Right lobe of liver (tissue), 6 donors: ENCODE measurements around the gene PTPRD. TPM values are rescaled to one million over a fixed set of nuclear protein-coding genes. Genes with fewer than 3 reads are reported as not detected.
"Not testable (repeated sequence)": the region's sequence is repeated elsewhere in the genome, so short reads cannot be mapped to it uniquely, and the experiment has no call there.

ENCODE experiments used
- ATAC-seq, 4 donors: fragments of 200-7000 bp; cut with Tn5 transposase; one replicate each; pipeline ENCODE4 v1.9.1; 2020; ENCODE audit warnings: mild to moderate bottlenecking in 4 of 4, moderate library complexity in 4 of 4
- DNase-seq, 3 donors: peaks; one replicate each; pipeline ENCODE4 v3.0.0-alpha.2; 2020
- H3K27ac ChIP-seq, 3 donors: fragments of 200-600 bp; one replicate each; pipeline ENCODE4 v1.8.0; 2022
- H3K27me3 ChIP-seq, 2 donors: fragments of 200-600 bp; one replicate each; pipeline ENCODE4 v1.8.0; 2022
- H3K36me3 ChIP-seq, 4 donors: fragments of 200-600 bp; sonication (generic) in 1 of 4; one replicate each; pipeline versions ENCODE4 v1.5.1 to v1.8.0; 2017 to 2022; ENCODE audit warnings: control low read depth in 1 of 4
- H3K4me1 ChIP-seq, 4 donors: fragments of 200-600 bp; sonication (generic) in 1 of 4; one replicate each; pipeline versions ENCODE4 v1.5.1 to v1.8.0; 2017 to 2022; ENCODE audit warnings: control low read depth in 1 of 4
- H3K4me3 ChIP-seq, 3 donors: fragments of 200-600 bp; one replicate each; pipeline ENCODE4 v1.8.0; 2022
- H3K9me3 ChIP-seq, 4 donors: fragments of 200-600 bp; sonication (generic) in 1 of 4; one replicate each; pipeline versions ENCODE4 v1.5.1 to v1.8.0; 2017 to 2022; ENCODE audit warnings: control low read depth in 1 of 4
- CTCF ChIP-seq, 4 donors: fragments of 200-600 bp in 3 of 4; fragments of 450-650 bp in 1 of 4; IDR thresholded peaks; one replicate each; pipeline versions ENCODE4 v1.5.1 to v1.8.0; 2016 to 2022; ENCODE audit warnings: antibody characterized with exemption in 4 of 4, mild to moderate bottlenecking in 2 of 4
- POLR2A ChIP-seq: fragments of 450-650 bp; IDR thresholded peaks from one replicate; pipeline ENCODE4 v1.6.1; 2017; ENCODE audit warnings: antibody characterized with exemption, mild to moderate bottlenecking
- WGBS: methylation state at CpG from one replicate; pipeline ENCODE4 v1.1.6; 2018; ENCODE audit warnings: low coverage, low lambda C conversion rate; ENCODE audit not compliant: insufficient coverage; ENCODE audit errors: missing lambda C conversion rate; 5-methylcytosine and 5-hydroxymethylcytosine counted together
- intact Hi-C, 2 donors: fragments of 100-400 bp; cut with DNase I; formaldehyde crosslinking; loops; one replicate each; pipeline versions ENCODE4 v1.11.2 to v1.14.1; 2022
- total RNA-seq, 6 experiments: library from RNA; depleted of rRNA in 2 of 6; stranded (reverse); fragments of >200 nt in 2 of 6; fragmentation: NEBNext Ultra II Directional in 3 of 6; extraction: Animal tissue kit (Norgen Biotek cat#: 25700) in 3 of 6; gene quantifications; one replicate each; pipeline versions ENCODE4 v1.1.0 to v1.2.4, GENCODE V29; 2016 to 2023
- donor health status: DM: no; HTN: yes; CAD: no.
- donor health status: DM: no; HTN: no; CAD: no.
- donor health status: DM: no; HTN: no; CAD: no.
- donor health status: DM: no; HTN: yes; CAD: no.
- donor health status: DM: no; HTN: yes; CAD: no.

PTPRD gene
- total RNA-seq, 6 experiments from 2014 or later: 5.4 to 29.8 (median 13.9) TPM

GRCh38 chr9:9100070-9100469 lies 1512.7 kb downstream of the PTPRD start:
- H3K4me1 ChIP-seq: no peaks in the 10 kb centered on the region
- ATAC-seq (no peak), DNase-seq (no peak)
- H3K27ac ChIP-seq: no peak overlapping the region
- H3K36me3 ChIP-seq: no peaks in the 10 kb centered on the region
- H3K9me3 ChIP-seq: no peaks in the 10 kb centered on the region
- intact Hi-C loops: no loop called here
- H3K27me3 ChIP-seq: no peaks in the 10 kb centered on the region
- TF ChIP-seq POLR2A: no peak
- no peak for TF ChIP-seq CTCF (IDR thresholded peaks at IDR 0.05)
- no peak overlapping the region for H3K4me3 ChIP-seq

GRCh38 chr9:9099646-9100045 lies 1513.2 kb downstream of the PTPRD start:
- no peak overlapping the region for H3K27ac ChIP-seq
- intact Hi-C loops: no loop called here
- no peak overlapping the region for H3K4me3 ChIP-seq
- TF ChIP-seq POLR2A (no peak), CTCF (IDR thresholded peaks at IDR 0.05) (no peak)
- no peak for DNase-seq
- no peak for ATAC-seq
- H3K9me3 ChIP-seq: no peaks in the 10 kb centered on the region
- H3K27me3 ChIP-seq: no peaks in the 10 kb centered on the region
- no peaks in the 10 kb centered on the region for H3K36me3 ChIP-seq
- no peaks in the 10 kb centered on the region for H3K4me1 ChIP-seq
- 61% methylated on average over 3 of the region's 3 CpGs for WGBS

GRCh38 chr9:9097254-9097653 lies 1515.5 kb downstream of the PTPRD start:
- H3K4me3 ChIP-seq, H3K27ac ChIP-seq, ATAC-seq, DNase-seq, H3K27me3 ChIP-seq, intact Hi-C loops, H3K9me3 ChIP-seq, H3K36me3 ChIP-seq, H3K4me1 ChIP-seq: not testable (repeated sequence)
- WGBS: 59% methylated on average over 2 of the region's 6 CpGs

GRCh38 chr9:9091387-9091786 lies 1521.4 kb downstream of the PTPRD start:
- DNase-seq: no peak

GRCh38 chr9:9079473-9079872 lies 1533.3 kb downstream of the PTPRD start:
- Histone ChIP-seq H3K4me3 (no peak overlapping the region), H3K27me3 (no peaks in the 10 kb centered on the region), H3K9me3 (no peaks in the 10 kb centered on the region), H3K27ac (no peak overlapping the region), H3K36me3 (no peaks in the 10 kb centered on the region), H3K4me1 (no peaks in the 10 kb centered on the region)
- DNase-seq (no peak), ATAC-seq (no peak)
- intact Hi-C loops: no loop called here
- no peak for TF ChIP-seq CTCF (IDR thresholded peaks at IDR 0.05)
- 43% methylated on average over 2 of the region's 2 CpGs for WGBS

More at GRCh38 chr9:9091387-9091786, 1521.4 kb downstream of the PTPRD start:
- no peaks in the 10 kb centered on the region for H3K36me3 ChIP-seq
- ATAC-seq: no peak
- no peaks in the 10 kb centered on the region for H3K27me3 ChIP-seq
- TF ChIP-seq POLR2A: no peak
- no peak for TF ChIP-seq CTCF (IDR thresholded peaks at IDR 0.05)
- H3K27ac ChIP-seq: no peak overlapping the region
- no peaks in the 10 kb centered on the region for H3K4me1 ChIP-seq
- no peak overlapping the region for H3K4me3 ChIP-seq
- intact Hi-C loops: no loop called here
- H3K9me3 ChIP-seq: no peaks in the 10 kb centered on the region
